IMR-90 (cell line): ENCODE measurements around the gene TGDS.

Experiments
- CTCF ChIP-seq: conservative IDR thresholded peaks from 2 replicates; pipeline ENCODE4 v1.5.1; 2012; ENCODE audit warnings: mild to moderate bottlenecking, low read depth, low read length, improper control_type of control experiment
- FOS ChIP-seq: fragments of 150-350 bp; IDR thresholded peaks from 2 replicates; pipeline ENCODE4 v1.6.1; 2016; ENCODE audit warnings: low read depth, low read length
- MXI1 ChIP-seq: IDR thresholded peaks from 2 replicates; pipeline ENCODE4 v1.6.1; 2012; ENCODE audit warnings: low read depth, mild to moderate bottlenecking, low read length, moderate library complexity, borderline replicate concordance
- POLR2A ChIP-seq: IDR thresholded peaks from 2 replicates; pipeline ENCODE4 v1.6.1; 2012; ENCODE audit warnings: mild to moderate bottlenecking, low read depth, low read length
- RCOR1 ChIP-seq: IDR thresholded peaks from 2 replicates; pipeline ENCODE4 v1.6.1; 2012; ENCODE audit warnings: mild to moderate bottlenecking, low read length, improper control_type of control experiment; ENCODE audit not compliant: insufficient replicate concordance
- TF ChIP-seq, protein P1 (sequence below): fragments of 150-350 bp; IDR thresholded peaks from 2 replicates; pipeline ENCODE4 v1.6.1; 2016; ENCODE audit warnings: low read depth, mild to moderate bottlenecking, low read length, moderate library complexity, borderline replicate concordance

GRCh38 chr13:94558716-94559115 is 37.2 kb downstream of the TGDS start:
- TF ChIP-seq CTCF (no peak), POLR2A (no peak), FOS (no peak), MXI1 (no peak), RCOR1 (no peak)
- TF ChIP-seq, protein P1, sequence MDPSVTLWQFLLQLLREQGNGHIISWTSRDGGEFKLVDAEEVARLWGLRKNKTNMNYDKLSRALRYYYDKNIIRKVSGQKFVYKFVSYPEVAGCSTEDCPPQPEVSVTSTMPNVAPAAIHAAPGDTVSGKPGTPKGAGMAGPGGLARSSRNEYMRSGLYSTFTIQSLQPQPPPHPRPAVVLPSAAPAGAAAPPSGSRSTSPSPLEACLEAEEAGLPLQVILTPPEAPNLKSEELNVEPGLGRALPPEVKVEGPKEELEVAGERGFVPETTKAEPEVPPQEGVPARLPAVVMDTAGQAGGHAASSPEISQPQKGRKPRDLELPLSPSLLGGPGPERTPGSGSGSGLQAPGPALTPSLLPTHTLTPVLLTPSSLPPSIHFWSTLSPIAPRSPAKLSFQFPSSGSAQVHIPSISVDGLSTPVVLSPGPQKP, result no peak
